ENCODE results near the gene DAB2.

DNA sequence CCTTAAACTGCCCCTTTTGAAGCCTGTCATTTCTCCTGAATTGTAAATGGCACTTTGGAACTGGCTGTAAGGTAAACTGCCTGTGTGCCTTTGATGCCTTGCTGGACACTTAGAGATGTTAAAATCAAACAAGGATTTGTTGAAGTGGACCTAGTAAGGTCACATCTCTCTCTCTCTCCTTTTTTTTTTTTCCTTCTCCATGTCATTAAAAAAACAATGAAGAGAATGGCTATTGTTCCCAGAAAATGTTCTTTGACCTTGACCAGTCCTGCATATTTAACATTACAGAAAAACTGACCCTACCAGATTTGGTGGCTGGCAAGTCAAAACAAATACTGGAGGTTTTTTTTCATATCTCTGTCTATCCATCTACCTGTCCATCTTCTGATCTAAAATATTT lies 2.9 kb upstream of the DAB2 start:
- TF ChIP-seq SUZ12 (IDR thresholded peaks at IDR 0.05) (no peak), SP1 (IDR thresholded peaks at IDR 0.05) (no peak), ZNF384 (IDR thresholded peaks at IDR 0.05) (no peak), TARDBP (IDR thresholded peaks at IDR 0.05) (no peak)

All from HEK293T (cell line).